NCI-H2196 (cell line): ENCODE measurements around the gene NT5E.
"Not testable (repeated sequence)": the region's sequence is repeated elsewhere in the genome, so short reads cannot be mapped to it uniquely, and the experiment has no call there.

Experiments
- DNase-seq: peaks from one replicate; lab custom pipeline; 2025; ENCODE audit not compliant: unreplicated experiment; lab: John Stamatoyannopoulos, UW

The NT5E gene

GRCh38 chr6:85449818-85450759, at the start of gene NT5E:
TSS of gene NT5E (plus strand) at chr6:85450083. CDS start at chr6:85450140, 57 bp downstream.
- no peak for DNase-seq

DNA sequence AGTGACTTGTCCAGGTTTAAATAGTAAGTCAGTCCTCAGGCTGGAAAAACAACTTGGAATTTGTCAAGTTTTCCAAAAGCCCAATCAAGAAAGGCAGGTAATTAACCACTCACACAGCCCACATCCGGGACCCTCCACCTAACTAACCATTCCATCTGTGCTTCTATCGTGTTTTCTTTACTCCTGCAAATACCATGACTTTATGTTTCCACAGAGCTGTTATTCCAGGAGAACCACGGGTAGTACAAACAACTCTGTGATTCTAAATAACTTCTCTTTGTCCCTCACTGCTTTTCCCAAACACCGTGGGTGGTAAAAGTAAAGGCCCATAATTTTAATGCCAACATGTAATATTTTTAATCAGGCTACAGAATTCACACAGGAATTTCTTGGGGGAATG, 49.6 kb upstream of the NT5E start:
- no peak for DNase-seq

GRCh38 chr6:85401186-85402021, 48.5 kb upstream of the NT5E start:
- DNase-seq: no peak

GRCh38 chr6:85402071-85402470, 47.8 kb upstream of the NT5E start:
- DNase-seq: no peak

DNA sequence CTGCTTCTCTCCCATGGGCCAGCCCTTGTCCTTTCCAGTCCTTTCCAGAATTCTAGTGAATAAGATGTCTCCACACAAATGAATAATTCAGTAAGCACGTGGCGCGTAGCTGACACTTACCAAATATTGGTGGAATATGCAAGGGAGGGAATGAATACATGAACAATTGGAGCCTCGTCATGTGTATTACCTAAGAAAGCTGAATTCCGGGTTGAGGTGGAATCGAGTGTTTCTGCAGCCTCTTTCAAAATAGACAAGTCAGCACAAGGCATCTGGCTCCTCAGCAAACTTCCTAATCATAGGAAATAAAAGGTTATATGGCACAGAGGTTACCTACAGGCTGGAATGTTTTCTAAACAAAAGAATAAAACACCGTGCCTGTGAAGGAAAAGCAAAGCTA, 47.0 kb upstream of the NT5E start:
- DNase-seq: no peak

GRCh38 chr6:85403331-85404015, 46.4 kb upstream of the NT5E start:
- DNase-seq: no peak

DNA sequence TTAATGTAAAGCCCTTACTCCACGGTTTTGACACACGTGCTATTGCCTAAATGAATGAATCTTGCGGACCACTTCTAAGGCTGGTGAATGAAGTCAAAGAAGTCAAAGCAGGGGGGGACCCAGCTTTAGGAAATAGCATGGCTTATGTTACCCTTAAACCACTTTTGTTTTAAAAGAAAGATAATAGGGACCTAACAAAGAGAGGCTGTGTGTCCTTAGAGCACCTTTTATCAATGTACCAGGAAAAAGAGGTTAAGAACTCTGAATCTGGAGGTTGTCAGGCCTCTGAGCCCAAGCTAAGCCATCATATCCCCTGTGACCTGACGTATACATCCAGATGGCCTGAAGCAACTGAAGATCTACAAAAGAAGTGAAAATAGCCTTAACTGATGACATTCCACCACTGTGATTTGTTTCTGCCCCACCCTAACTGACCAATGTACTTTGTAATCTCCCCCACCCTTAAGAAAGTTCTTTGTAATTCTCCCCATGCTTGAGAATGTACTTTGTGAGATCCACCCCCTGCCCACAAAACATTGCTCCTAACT, 45.8 kb upstream of the NT5E start:
- not testable (repeated sequence) for DNase-seq

DNA sequence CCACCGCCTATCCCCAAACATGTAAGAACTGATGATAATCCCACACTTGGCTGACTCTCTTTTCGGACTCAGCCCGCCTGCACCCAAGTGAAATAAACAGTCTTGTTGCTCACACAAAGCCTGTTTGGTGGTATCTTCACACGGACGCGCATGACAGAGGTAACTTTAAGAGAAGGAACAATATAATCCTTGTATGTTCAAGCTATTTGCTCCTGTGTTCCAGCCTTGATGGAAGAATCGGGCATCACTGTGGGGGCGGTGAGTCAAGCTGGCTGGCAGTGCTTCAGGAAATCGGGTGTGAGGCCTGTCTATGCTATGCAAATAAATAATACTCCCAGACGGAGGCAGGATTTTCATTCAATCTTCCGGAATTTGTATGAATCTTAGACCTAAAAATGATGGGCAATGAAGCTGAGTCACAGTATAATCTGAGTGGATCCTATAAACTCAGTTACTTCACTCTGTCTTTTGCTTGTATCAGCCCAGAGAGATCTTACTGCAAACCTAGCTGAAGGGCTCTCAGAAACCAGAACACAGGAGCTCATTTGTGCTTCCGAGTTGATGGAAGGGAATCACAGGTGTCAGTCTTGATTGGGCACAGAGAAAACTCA, 45.2 kb upstream of the NT5E start:
- DNase-seq: no peak

DNA sequence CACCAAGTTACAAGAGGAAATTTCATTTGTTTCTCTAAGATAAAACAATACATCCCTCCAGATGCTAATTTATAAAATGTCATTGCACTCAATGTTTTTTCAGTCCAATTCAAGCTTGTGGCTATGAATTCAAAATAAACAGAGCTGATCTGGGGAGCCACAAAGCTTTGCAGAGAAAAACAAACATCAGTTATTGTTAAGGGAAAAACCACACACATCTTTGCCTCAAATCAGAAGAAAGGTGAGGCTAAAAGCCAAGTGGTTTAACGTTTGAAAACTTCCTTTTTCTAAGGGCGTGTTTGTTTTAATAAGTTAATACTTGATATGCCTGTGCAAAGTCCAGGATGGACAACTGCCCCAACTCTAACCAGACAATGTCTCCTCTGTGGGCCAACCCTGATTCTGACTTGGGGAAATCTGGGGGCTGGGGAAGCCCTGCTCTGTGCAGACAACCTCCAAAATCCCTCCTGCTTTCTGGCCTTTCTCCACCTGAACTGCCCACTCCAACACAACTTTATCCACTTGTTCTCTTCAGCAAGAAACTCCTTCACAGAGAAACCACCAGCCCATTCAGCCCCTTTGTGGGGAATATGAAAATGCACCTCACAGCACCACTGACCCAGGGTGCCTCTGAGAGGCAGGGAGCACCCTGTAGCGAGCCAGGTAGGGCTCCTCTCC, 44.6 kb upstream of the NT5E start:
- no peak for DNase-seq

GRCh38 chr6:85405853-85406198, 44.1 kb upstream of the NT5E start:
- no peak for DNase-seq

GRCh38 chr6:85406641-85407075, 43.2 kb upstream of the NT5E start:
- DNase-seq: no peak

DNA sequence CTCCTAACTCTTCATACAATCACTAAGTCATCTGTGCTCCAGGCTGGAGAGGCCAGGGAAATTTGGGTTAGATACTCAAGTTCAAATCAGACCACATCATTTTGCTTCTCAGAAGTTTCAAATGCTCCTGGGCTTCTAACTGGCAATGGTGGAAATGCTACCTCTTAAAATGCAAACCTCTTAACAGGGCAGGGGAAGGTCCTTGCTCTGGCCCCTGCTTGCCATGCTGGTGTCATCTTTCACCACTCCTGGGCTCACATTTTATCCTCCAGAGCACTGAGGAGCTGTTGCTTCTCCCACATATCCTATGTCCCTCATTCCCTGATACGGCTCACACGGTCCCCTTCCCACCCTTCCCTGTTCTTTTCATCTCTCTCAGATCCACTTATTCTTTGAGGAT, 41.8 kb upstream of the NT5E start:
- DNase-seq: no peak

DNA sequence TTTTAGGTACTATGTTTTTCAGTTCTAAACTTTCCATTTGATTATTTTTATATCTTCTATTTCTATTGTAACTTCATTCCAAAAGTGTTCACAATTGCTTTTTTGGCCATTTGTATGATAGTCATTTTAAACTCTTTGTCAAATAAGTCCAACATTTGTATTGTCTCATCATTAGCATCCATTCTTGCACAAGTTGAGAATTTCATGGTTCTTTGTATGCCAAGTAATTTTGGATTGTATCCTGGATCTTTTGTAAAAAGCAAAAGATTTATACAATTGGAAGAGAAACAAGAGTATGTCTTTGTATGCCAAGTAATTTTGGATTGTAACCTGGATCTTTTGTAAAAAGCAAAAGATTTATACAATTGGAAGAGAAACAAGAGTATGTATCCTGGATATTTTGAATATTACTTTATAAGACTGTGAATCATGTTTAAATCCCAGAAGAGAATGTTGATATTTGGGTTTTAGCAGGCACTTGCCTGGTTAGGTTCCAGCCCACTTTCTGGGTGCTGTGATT, 36.9 kb upstream of the NT5E start:
- no peak for DNase-seq

DNA sequence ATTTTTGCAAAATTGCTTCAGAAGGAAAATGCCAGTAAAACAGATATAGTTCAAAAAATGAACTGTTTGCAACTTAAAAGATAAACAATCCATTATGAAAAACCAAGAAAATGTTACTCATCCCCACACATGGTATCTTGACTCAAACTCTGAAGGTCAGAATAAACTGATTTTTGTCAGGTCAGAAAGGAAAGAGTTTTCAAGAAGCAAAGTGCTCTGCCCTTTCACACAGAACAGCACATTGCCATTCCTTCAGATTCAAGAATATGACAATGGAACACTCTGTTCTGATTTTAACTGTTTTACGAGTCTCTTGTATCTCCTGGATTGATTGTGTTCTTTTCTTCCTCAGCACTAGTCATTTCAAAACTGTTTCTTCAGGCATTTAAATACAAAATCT, 33.8 kb upstream of the NT5E start:
- no peak for DNase-seq

DNA sequence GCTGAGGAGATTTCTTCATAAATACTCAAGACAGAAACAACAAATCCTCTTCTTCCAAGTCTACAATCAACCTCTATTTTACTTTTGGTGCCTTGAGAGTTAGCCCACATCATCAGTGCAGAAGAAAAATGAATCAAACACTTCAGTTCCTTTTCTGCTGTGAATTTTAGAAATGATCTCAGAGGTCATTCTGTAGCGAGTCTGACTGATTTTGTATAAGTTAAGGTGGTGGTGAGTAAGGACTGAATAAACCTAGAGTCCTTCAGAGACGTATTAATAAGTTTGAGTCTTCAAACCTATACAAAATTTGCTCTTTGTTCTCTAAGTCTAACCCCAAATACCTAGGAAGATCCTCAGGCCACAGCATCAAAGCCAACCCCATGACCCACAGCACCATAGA, 33.1 kb upstream of the NT5E start:
- DNase-seq: no peak

DNA sequence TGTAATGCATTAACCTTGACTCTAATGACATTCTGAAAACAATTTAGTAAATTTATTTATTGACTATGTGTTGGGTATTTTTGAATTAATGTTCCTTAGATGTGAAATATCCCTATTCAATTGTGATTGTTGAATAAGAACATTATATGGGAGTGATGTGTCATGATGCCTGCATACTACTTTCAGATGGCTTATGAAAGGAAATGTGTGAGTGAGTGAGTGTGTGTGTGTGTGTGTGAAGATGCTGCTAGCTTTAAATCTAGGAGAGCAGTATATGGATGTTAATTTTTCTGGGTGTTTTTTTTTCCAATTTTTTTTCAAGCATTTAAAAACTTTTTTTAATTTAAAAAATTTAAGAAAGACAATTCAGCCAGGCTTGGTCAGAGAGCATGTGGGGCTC, 32.5 kb upstream of the NT5E start:
- no peak for DNase-seq

DNA sequence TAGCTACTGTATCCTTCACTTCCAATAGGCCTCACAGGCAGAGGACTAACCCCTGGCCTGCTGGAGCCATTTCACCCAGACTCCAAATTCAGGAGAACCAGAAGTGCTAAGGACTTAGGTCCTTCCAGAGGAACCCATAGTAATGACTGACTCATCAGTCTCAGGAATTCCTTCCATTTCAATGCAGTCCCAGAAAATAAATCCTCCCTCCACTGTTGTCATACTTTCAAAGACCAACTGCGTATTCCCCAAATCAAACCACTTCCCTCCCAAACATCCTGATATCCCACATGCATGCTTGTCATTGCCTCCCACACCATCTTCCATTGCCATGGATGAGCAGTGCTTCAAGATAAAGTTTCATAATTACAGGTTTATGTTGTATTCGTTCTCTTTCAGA, 31.8 kb upstream of the NT5E start:
- DNase-seq: no peak

DNA sequence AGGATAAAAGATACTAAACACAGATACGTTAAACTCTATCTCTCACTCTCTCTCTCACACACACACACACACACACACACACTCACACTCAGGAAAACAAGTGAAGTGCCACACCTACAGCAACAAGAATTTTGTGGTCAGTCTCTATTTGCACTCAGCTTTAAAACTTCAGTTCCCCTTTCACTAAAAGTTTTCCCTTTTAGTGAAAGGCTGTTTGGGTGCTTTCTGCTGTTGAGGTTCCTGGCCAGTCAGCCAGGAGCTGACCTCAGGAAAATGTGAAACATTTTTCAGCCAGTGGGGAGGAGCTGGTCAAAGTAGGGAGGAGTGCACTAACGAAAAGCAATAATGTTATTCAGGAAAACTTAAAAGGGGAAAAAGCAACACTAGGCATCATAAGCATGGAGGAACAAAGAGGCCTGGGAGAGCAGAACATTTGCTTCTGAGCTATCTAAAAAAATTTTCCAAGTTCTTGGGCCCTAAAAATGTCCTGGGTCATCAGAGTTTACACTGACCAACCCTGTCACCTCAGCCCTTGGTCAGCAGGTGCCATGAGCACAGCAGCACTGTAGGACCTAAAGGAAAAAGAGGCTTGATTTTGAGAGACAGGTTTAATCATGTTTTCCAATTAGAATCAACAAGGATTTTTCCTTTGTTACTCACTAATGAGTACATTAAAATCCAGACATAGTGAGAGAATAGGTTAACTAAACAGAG, 30.7 kb upstream of the NT5E start:
- DNase-seq: no peak

DNA sequence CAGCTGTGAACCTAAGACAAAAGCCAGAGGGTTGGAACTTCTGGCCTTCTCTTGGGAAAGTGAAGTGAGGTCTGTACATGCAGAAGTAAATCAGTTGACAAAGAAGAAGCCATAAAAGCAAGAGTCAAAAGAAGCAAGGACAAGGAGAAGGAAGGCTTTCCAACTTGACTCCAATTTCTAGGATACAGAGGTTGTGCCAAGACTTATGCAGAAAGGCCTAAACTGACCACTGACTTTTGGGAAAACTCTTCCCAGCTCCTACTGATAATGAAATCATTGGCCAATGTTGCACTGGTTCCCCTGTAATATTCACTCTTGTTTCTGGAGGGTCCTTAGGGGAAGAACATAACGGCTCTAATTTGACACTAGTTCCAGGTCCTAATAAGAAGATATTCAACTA, 29.3 kb upstream of the NT5E start:
- no peak for DNase-seq
